MM.1S (cell line): ENCODE measurements around the gene METTL25B.

ENCODE experiments used
- EZH2 ChIP-seq: fragments of 300-600 bp; sonication (generic); optimal IDR thresholded peaks from 2 replicates; pipeline ENCODE3; 2017; ENCODE audit warnings: low read depth, mild to moderate bottlenecking, antibody characterized with exemption, low read length, mixed read lengths
- EZH2phosphoT487 ChIP-seq: fragments of 300-600 bp; sonication (generic); IDR thresholded peaks from 2 replicates; pipeline ENCODE4 v1.6.1; 2018; ENCODE audit warnings: antibody characterized with exemption, low read length
- TF ChIP-seq, protein P1 (sequence below): fragments of 300-600 bp; sonication (generic); IDR thresholded peaks from 2 replicates; pipeline ENCODE4 v1.5.1; 2016; ENCODE audit warnings: antibody characterized with exemption, low read length, mixed read lengths

DNA sequence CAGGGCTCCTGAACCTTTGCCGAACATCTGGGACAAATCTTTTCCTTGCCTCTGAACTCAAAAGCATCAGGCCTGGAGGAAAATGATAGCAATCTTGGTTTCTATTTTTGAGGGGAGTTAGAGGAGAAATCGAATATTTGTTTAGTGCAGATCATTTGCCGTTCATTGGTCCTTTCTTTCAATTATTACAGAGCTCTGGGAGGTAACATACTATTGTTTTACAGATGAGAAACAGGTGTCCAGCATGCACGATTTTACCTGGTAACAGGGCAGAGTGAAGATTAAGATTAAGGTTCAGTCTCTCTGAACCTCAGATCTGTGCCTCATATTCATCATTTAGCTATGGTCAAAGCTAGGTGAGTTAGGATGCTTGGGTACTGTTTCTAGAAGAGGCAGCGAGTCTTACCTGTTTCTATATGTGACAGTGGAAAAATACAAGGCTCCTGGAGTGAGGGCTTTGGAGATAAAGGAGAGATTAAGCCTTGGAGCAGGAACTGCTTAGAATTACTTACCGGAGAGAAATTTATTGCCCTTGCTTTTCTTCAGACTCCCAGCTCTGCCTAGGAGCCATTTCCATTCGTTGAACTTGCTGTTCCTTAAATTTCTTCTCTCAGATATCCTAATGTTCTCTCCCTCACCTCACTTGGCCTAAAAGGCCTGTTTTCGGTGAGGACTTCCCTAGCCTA, 40.5 kb downstream of the METTL25B start:
- TF ChIP-seq, protein P1, sequence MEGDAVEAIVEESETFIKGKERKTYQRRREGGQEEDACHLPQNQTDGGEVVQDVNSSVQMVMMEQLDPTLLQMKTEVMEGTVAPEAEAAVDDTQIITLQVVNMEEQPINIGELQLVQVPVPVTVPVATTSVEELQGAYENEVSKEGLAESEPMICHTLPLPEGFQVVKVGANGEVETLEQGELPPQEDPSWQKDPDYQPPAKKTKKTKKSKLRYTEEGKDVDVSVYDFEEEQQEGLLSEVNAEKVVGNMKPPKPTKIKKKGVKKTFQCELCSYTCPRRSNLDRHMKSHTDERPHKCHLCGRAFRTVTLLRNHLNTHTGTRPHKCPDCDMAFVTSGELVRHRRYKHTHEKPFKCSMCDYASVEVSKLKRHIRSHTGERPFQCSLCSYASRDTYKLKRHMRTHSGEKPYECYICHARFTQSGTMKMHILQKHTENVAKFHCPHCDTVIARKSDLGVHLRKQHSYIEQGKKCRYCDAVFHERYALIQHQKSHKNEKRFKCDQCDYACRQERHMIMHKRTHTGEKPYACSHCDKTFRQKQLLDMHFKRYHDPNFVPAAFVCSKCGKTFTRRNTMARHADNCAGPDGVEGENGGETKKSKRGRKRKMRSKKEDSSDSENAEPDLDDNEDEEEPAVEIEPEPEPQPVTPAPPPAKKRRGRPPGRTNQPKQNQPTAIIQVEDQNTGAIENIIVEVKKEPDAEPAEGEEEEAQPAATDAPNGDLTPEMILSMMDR = no peak
- no peak for TF ChIP-seq EZH2
- no peak for TF ChIP-seq EZH2phosphoT487
